ENCODE data around the gene RMND5B. TPM values are rescaled to one million over a fixed set of nuclear protein-coding genes. Genes with fewer than 3 reads are reported as not detected.

Gene RMND5B
- total RNA-seq, 1 donor from 2014 or later: 25.3 TPM

GRCh38 chr5:178177569-178177968, 46.8 kb downstream of the RMND5B start:
- Histone ChIP-seq H3K4me2 (no peak overlapping the region), H3K4me1 (peaks cover 11% of the 10 kb centered on the region), H3K79me2 (ENCODE audit: low read depth) (no peaks in the 10 kb centered on the region), H3K9ac (no peak overlapping the region), H3K9me3 (ENCODE audit: low read depth) (no peaks in the 10 kb centered on the region), H4K20me1 (ENCODE audit: low read depth) (no peaks in the 10 kb centered on the region), H3K4me3 (no peak overlapping the region), H3F3A (ENCODE audit: low read depth) (peaks cover 13% of the 10 kb centered on the region), H3K27ac (no peak overlapping the region), H2AFZ (replicated peaks) (peak overlapping the region; percentile 0), H3K27me3 (no peaks in the 10 kb centered on the region), H3K36me3 (no peaks in the 10 kb centered on the region)
- Mint-ChIP-seq H3K27ac (no peak overlapping the region), H3K9me3 (peaks cover 6% of the 10 kb centered on the region), H3K4me1 (peaks cover 4% of the 10 kb centered on the region), H3K4me3 (no peak overlapping the region), H3K36me3 (no peaks in the 10 kb centered on the region), H3K27me3 (ENCODE audit: insufficient read depth, low read depth) (peaks cover 17% of the 10 kb centered on the region)
- TF ChIP-seq, protein P1, sequence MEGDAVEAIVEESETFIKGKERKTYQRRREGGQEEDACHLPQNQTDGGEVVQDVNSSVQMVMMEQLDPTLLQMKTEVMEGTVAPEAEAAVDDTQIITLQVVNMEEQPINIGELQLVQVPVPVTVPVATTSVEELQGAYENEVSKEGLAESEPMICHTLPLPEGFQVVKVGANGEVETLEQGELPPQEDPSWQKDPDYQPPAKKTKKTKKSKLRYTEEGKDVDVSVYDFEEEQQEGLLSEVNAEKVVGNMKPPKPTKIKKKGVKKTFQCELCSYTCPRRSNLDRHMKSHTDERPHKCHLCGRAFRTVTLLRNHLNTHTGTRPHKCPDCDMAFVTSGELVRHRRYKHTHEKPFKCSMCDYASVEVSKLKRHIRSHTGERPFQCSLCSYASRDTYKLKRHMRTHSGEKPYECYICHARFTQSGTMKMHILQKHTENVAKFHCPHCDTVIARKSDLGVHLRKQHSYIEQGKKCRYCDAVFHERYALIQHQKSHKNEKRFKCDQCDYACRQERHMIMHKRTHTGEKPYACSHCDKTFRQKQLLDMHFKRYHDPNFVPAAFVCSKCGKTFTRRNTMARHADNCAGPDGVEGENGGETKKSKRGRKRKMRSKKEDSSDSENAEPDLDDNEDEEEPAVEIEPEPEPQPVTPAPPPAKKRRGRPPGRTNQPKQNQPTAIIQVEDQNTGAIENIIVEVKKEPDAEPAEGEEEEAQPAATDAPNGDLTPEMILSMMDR (IDR thresholded peaks at IDR 0.05): no peak
- TF ChIP-seq EZH2 (IDR thresholded peaks at IDR 0.05): no peak
- TF ChIP-seq EZH2phosphoT487 (IDR thresholded peaks at IDR 0.05): no peak
- DNase-seq (ENCODE audit: low spot score): no peak

- Mint-ChIP-seq H3K36me3 (no peaks in the 10 kb centered on the region), H3K4me1 (peaks cover 4% of the 10 kb centered on the region), H3K27me3 (ENCODE audit: insufficient read depth, low read depth) (peaks cover 14% of the 10 kb centered on the region), H3K27ac (no peak overlapping the region), H3K4me3 (peak overlapping the region; percentile 24), H3K9me3 (peaks cover 6% of the 10 kb centered on the region)
- Histone ChIP-seq H3K4me3 (no peak overlapping the region), H3K79me2 (ENCODE audit: low read depth) (no peaks in the 10 kb centered on the region), H3K36me3 (no peaks in the 10 kb centered on the region), H2AFZ (replicated peaks) (no peak overlapping the region), H4K20me1 (ENCODE audit: low read depth) (no peaks in the 10 kb centered on the region), H3K4me2 (peak overlapping the region; percentile 8), H3K9ac (no peak overlapping the region), H3K27me3 (no peaks in the 10 kb centered on the region), H3K27ac (no peak overlapping the region), H3K9me3 (ENCODE audit: low read depth) (no peaks in the 10 kb centered on the region), H3F3A (ENCODE audit: low read depth) (peaks cover 13% of the 10 kb centered on the region), H3K4me1 (peaks cover 11% of the 10 kb centered on the region)
- DNase-seq (ENCODE audit: low spot score): peak; percentile 35
- TF ChIP-seq, protein P1 (IDR thresholded peaks at IDR 0.05): no peak
- no peak for TF ChIP-seq EZH2 (IDR thresholded peaks at IDR 0.05)
- TF ChIP-seq EZH2phosphoT487 (IDR thresholded peaks at IDR 0.05): no peak
Measured at GRCh38 chr5:178180141-178180863, 49.5 kb downstream of the RMND5B start.

- Histone ChIP-seq H3K9me3 (ENCODE audit: low read depth) (no peaks in the 10 kb centered on the region), H3K4me3 (no peak overlapping the region), H3K79me2 (ENCODE audit: low read depth) (no peaks in the 10 kb centered on the region), H3F3A (ENCODE audit: low read depth) (peaks cover 13% of the 10 kb centered on the region), H3K4me2 (no peak overlapping the region), H3K27me3 (no peaks in the 10 kb centered on the region), H3K27ac (no peak overlapping the region), H3K4me1 (peaks cover 11% of the 10 kb centered on the region), H2AFZ (replicated peaks) (no peak overlapping the region), H4K20me1 (ENCODE audit: low read depth) (no peaks in the 10 kb centered on the region), H3K9ac (no peak overlapping the region), H3K36me3 (no peaks in the 10 kb centered on the region)
- H3K4me1 Mint-ChIP-seq: peaks cover 4% of the 10 kb centered on the region
- TF ChIP-seq, protein P1 (IDR thresholded peaks at IDR 0.05): no peak
- TF ChIP-seq EZH2phosphoT487 (IDR thresholded peaks at IDR 0.05) (no peak), EZH2 (IDR thresholded peaks at IDR 0.05) (no peak)
- H3K9me3 Mint-ChIP-seq: peaks cover 6% of the 10 kb centered on the region
- DNase-seq (ENCODE audit: low spot score): no peak
- H3K27me3 Mint-ChIP-seq (ENCODE audit: insufficient read depth, low read depth): peaks cover 14% of the 10 kb centered on the region
- no peak overlapping the region for H3K27ac Mint-ChIP-seq
- H3K4me3 Mint-ChIP-seq: no peak overlapping the region
- no peaks in the 10 kb centered on the region for H3K36me3 Mint-ChIP-seq
Measured at GRCh38 chr5:178182158-178182876, 51.5 kb downstream of the RMND5B start.
